GM23338 (cell line): ENCODE measurements around the gene RGS3. TPM values are rescaled to one million over a fixed set of nuclear protein-coding genes. Genes with fewer than 3 reads are reported as not detected.

Source experiments
- ATAC-seq: fragments of 200-7000 bp; cut with Tn5 transposase; 3 replicates; pipeline ENCODE4 v1.9.1; 2020
- DNase-seq: peaks from one replicate; pipeline ENCODE4 v3.0.0-alpha.2; 2015; ENCODE audit warnings: low spot score
- H2AFZ ChIP-seq: fragments of 200-600 bp; sonication (generic); 2 replicates; pipeline ENCODE4 v1.8.0; 2016; ENCODE audit warnings: antibody characterized with exemption, mild to moderate bottlenecking, moderate library complexity
- H3F3A ChIP-seq: fragments of 200-600 bp; sonication (generic); replicated peaks from 2 replicates; pipeline ENCODE4 v1.8.0; 2017; ENCODE audit warnings: antibody characterized with exemption, mixed run types, low read depth
- H3K27ac ChIP-seq: fragments of 200-600 bp; sonication (generic); 2 replicates; pipeline ENCODE4 v1.6.1; 2016; ENCODE audit warnings: low read depth
- H3K27me3 ChIP-seq: fragments of 200-600 bp; sonication (generic); 2 replicates; pipeline ENCODE4 v1.8.0; 2016; ENCODE audit warnings: mild to moderate bottlenecking, mixed run types, moderate library complexity; ENCODE audit not compliant: insufficient read depth
- H3K36me3 ChIP-seq: fragments of 200-600 bp; sonication (generic); 2 replicates; pipeline ENCODE4 v1.8.0; 2016; ENCODE audit warnings: mild to moderate bottlenecking; ENCODE audit not compliant: insufficient read depth
- H3K4me1 ChIP-seq: fragments of 200-600 bp; sonication (generic); 2 replicates; pipeline ENCODE4 v1.8.0; 2016; ENCODE audit warnings: mild to moderate bottlenecking, moderate library complexity; ENCODE audit not compliant: insufficient read depth
- H3K4me2 ChIP-seq: fragments of 200-600 bp; sonication (generic); 2 replicates; pipeline ENCODE4 v1.7.1; 2017; ENCODE audit warnings: mixed run types
- H3K4me3 ChIP-seq: fragments of 200-600 bp; sonication (generic); 2 replicates; pipeline ENCODE4 v1.6.1; 2016; ENCODE audit warnings: mixed run types
- H3K79me2 ChIP-seq: fragments of 200-600 bp; sonication (generic); replicated peaks from 2 replicates; pipeline ENCODE4 v1.8.0; 2017; ENCODE audit warnings: mild to moderate bottlenecking; ENCODE audit not compliant: insufficient read depth
- H3K9me2 ChIP-seq: fragments of 200-600 bp; sonication (generic); 2 replicates; pipeline ENCODE4 v1.8.0; 2017; ENCODE audit not compliant: insufficient read depth
- H4K20me1 ChIP-seq: fragments of 200-600 bp; sonication (generic); replicated peaks from 2 replicates; pipeline ENCODE4 v1.8.0; 2017; ENCODE audit warnings: mild to moderate bottlenecking; ENCODE audit not compliant: insufficient read depth
- H3K27ac Mint-ChIP-seq: 2 replicates; pipeline ENCODE4 v1.8.0; 2020; ENCODE audit warnings: inconsistent platforms, mild to moderate bottlenecking, moderate library complexity, mixed read lengths
- H3K27me3 Mint-ChIP-seq: 3 replicates; pipeline ENCODE4 v1.8.0; 2022; ENCODE audit warnings: low read depth, mild to moderate bottlenecking, moderate library complexity, mixed read lengths, inconsistent platforms; ENCODE audit not compliant: insufficient read depth, poor library complexity
- H3K36me3 Mint-ChIP-seq: 3 replicates; pipeline ENCODE4 v1.8.0; 2021; ENCODE audit warnings: low read depth, mild to moderate bottlenecking, inconsistent platforms, moderate library complexity, mixed read lengths
- H3K4me1 Mint-ChIP-seq: 3 replicates; pipeline ENCODE4 v1.8.0; 2020; ENCODE audit warnings: mild to moderate bottlenecking, inconsistent platforms, mixed read lengths
- H3K4me3 Mint-ChIP-seq: 3 replicates; pipeline ENCODE4 v1.8.0; 2021; ENCODE audit warnings: moderate library complexity, mild to moderate bottlenecking, inconsistent platforms, mixed read lengths
- H3K9me3 Mint-ChIP-seq: 3 replicates; pipeline ENCODE4 v1.8.0; 2020; ENCODE audit warnings: moderate library complexity, mild to moderate bottlenecking, inconsistent platforms, mixed read lengths
- CREB1 ChIP-seq: fragments of 250-450 bp; sonication (Bioruptor Pico); IDR thresholded peaks from 2 replicates; pipeline ENCODE4 v1.5.0; 2020; ENCODE audit warnings: low read depth, mild to moderate bottlenecking, moderate library complexity
- CTCF ChIP-seq, 2 experiments: fragments of 200-600 bp in 1 of 2; sonication (generic) in 1 of 2; conservative IDR thresholded peaks; 2 replicates each; pipeline versions ENCODE4 v1.5.1 to v1.6.1; 2016 to 2017; ENCODE audit warnings: antibody characterized with exemption in 2 of 2, low read depth in 2 of 2, mild to moderate bottlenecking in 2 of 2, moderate library complexity in 1 of 2
- ETS1 ChIP-seq: IDR thresholded peaks from 2 replicates; pipeline ENCODE4 v1.6.1; 2016; ENCODE audit warnings: antibody characterized with exemption
- EZH2 ChIP-seq: fragments of 200-600 bp; sonication (generic); IDR thresholded peaks from one replicate; pipeline ENCODE4 v1.8.0; 2017; ENCODE audit warnings: antibody characterized with exemption, mild to moderate bottlenecking, low read depth; ENCODE audit not compliant: unreplicated experiment
- EZH2phosphoT487 ChIP-seq: fragments of 200-600 bp; sonication (generic); IDR thresholded peaks from one replicate; pipeline ENCODE4 v1.8.1; 2018; ENCODE audit warnings: antibody characterized with exemption; ENCODE audit not compliant: unreplicated experiment
- JUNB ChIP-seq: IDR thresholded peaks from one replicate; pipeline ENCODE4 v1.6.1; 2016; ENCODE audit warnings: antibody characterized with exemption; ENCODE audit not compliant: unreplicated experiment
- NANOG ChIP-seq: IDR thresholded peaks from 2 replicates; pipeline ENCODE4 v1.6.1; 2016; ENCODE audit warnings: antibody characterized with exemption, borderline replicate concordance
- POLR2AphosphoS5 ChIP-seq: IDR thresholded peaks from 2 replicates; pipeline ENCODE4 v1.6.1; 2016; ENCODE audit warnings: antibody characterized with exemption, low read depth
- STAT1 ChIP-seq: IDR thresholded peaks from one replicate; pipeline ENCODE4 v1.6.1; 2016; ENCODE audit warnings: antibody characterized with exemption; ENCODE audit not compliant: unreplicated experiment
- ZNF114 ChIP-seq: fragments of 250-450 bp; sonication (Bioruptor Pico); IDR thresholded peaks from 2 replicates; pipeline ENCODE4 v1.5.0; 2020; ENCODE audit warnings: mild to moderate bottlenecking, moderate library complexity
- ZNF331 ChIP-seq: fragments of 250-450 bp; sonication (Bioruptor Pico); IDR thresholded peaks from 2 replicates; pipeline ENCODE4 v1.5.0; 2020; ENCODE audit warnings: low read depth, mild to moderate bottlenecking, moderate library complexity
- ZNF462 ChIP-seq: fragments of 250-450 bp; sonication (Bioruptor Pico); IDR thresholded peaks from 2 replicates; pipeline ENCODE4 v1.5.0; 2020; ENCODE audit warnings: mild to moderate bottlenecking, moderate library complexity
- polyA plus RNA-seq: library from polyadenylated mRNA; unstranded; fragments of >200 nt; fragmentation: Nextera tagmentation; extraction: Ambion mirVana; gene quantifications from 2 replicates; pipeline ENCODE4 v1.2.1, GENCODE V29; 2016
- total RNA-seq: library from RNA; depleted of rRNA; stranded (reverse); fragments of >200 nt; shearing (Covaris generic); gene quantifications from 2 replicates; pipeline ENCODE4 v1.2.3, GENCODE V29; 2014

Gene RGS3
- total and polyA plus RNA-seq, 2 experiments from 2014 or later: 14.2 to 24.3 TPM

- no peak overlapping the region for H3K4me2 ChIP-seq
- Mint-ChIP-seq H3K4me3 (no peak overlapping the region), H3K27me3 (peaks cover 24% of the 10 kb centered on the region), H3K36me3 (no peaks in the 10 kb centered on the region), H3K4me1 (peaks cover 10% of the 10 kb centered on the region), H3K27ac (no peak overlapping the region), H3K9me3 (no peaks in the 10 kb centered on the region)
- DNase-seq (no peak), ATAC-seq (no peak)
- H3K27ac ChIP-seq: no peak overlapping the region
- no peaks in the 10 kb centered on the region for H3K9me2 ChIP-seq
- H3K4me3 ChIP-seq: no peak overlapping the region
- H3F3A ChIP-seq: no peaks in the 10 kb centered on the region
- no peaks in the 10 kb centered on the region for H3K79me2 ChIP-seq
- H2AFZ ChIP-seq: no peak overlapping the region
- TF ChIP-seq JUNB (no peak), ZNF331 (CRISPR knock-in tag) (no peak), ETS1 (no peak), EZH2 (no peak), POLR2AphosphoS5 (no peak), NANOG (no peak), STAT1 (no peak)
- H3K4me1 ChIP-seq: no peaks in the 10 kb centered on the region
- H4K20me1 ChIP-seq: 0 out of 2 replicates have a peak, but pooled peaks cover 3% of the 10 kb centered on the region
- no peaks in the 10 kb centered on the region for H3K36me3 ChIP-seq
- H3K27me3 ChIP-seq: peaks cover 28% of the 10 kb centered on the region
Measured at GRCh38 chr9:113636693-113637092, 173.2 kb downstream of the RGS3 start.

GRCh38 chr9:113638490-113638889 is 175.0 kb downstream of the RGS3 start:
- no peak overlapping the region for H3K27ac ChIP-seq
- H4K20me1 ChIP-seq: 0 out of 2 replicates have a peak, but pooled peaks cover 3% of the 10 kb centered on the region
- no peaks in the 10 kb centered on the region for H3K36me3 ChIP-seq
- no peak overlapping the region for H2AFZ ChIP-seq
- no peaks in the 10 kb centered on the region for H3K9me2 ChIP-seq
- H3K27ac Mint-ChIP-seq: no peak overlapping the region
- H3K4me1 ChIP-seq: no peaks in the 10 kb centered on the region
- H3K79me2 ChIP-seq: no peaks in the 10 kb centered on the region
- no peaks in the 10 kb centered on the region for H3K36me3 Mint-ChIP-seq
- no peaks in the 10 kb centered on the region for H3F3A ChIP-seq
- peaks cover 27% of the 10 kb centered on the region for H3K27me3 Mint-ChIP-seq
- peaks cover 10% of the 10 kb centered on the region for H3K4me1 Mint-ChIP-seq
- no peak overlapping the region for H3K4me2 ChIP-seq
- no peaks in the 10 kb centered on the region for H3K9me3 Mint-ChIP-seq
- no peak overlapping the region for H3K4me3 Mint-ChIP-seq
- DNase-seq (no peak), ATAC-seq (no peak)
- H3K27me3 ChIP-seq: peaks cover 46% of the 10 kb centered on the region
- no peak overlapping the region for H3K4me3 ChIP-seq
- TF ChIP-seq NANOG (no peak), EZH2phosphoT487 (no peak), STAT1 (no peak), ETS1 (no peak), ZNF462 (CRISPR knock-in tag) (no peak), ZNF114 (CRISPR knock-in tag) (no peak), EZH2 (no peak), CREB1 (CRISPR knock-in tag) (no peak), POLR2AphosphoS5 (no peak), JUNB (no peak), CTCF (conservative IDR thresholded peaks at IDR 0.05; ENCODE audit: low read depth in 2 of 2) (no peak)
